Suprapubic skin (tissue), 3 donors: ENCODE measurements around the gene RRH.

Experiments
- POLR2AphosphoS5 ChIP-seq, 3 donors: sonication (generic); formaldehyde crosslinking; IDR thresholded peaks; one replicate each; pipeline ENCODE4 v1.6.1; 2017; ENCODE audit warnings: antibody characterized with exemption in 3 of 3
- TF ChIP-seq, protein P1 (sequence below), 2 donors: fragments of 200-600 bp in 1 of 2; fragments of 450-650 bp in 1 of 2; sonication (generic) in 1 of 2; IDR thresholded peaks; one replicate each; pipeline ENCODE4 v1.5.1; 2016 to 2019; ENCODE audit warnings: antibody characterized with exemption in 2 of 2, mild to moderate bottlenecking in 1 of 2, moderate library complexity in 1 of 2

- TF ChIP-seq POLR2AphosphoS5 (IDR thresholded peaks at IDR 0.05), result no peak
- TF ChIP-seq, protein P1, sequence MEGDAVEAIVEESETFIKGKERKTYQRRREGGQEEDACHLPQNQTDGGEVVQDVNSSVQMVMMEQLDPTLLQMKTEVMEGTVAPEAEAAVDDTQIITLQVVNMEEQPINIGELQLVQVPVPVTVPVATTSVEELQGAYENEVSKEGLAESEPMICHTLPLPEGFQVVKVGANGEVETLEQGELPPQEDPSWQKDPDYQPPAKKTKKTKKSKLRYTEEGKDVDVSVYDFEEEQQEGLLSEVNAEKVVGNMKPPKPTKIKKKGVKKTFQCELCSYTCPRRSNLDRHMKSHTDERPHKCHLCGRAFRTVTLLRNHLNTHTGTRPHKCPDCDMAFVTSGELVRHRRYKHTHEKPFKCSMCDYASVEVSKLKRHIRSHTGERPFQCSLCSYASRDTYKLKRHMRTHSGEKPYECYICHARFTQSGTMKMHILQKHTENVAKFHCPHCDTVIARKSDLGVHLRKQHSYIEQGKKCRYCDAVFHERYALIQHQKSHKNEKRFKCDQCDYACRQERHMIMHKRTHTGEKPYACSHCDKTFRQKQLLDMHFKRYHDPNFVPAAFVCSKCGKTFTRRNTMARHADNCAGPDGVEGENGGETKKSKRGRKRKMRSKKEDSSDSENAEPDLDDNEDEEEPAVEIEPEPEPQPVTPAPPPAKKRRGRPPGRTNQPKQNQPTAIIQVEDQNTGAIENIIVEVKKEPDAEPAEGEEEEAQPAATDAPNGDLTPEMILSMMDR (IDR thresholded peaks at IDR 0.05), result no peak
Observed at GRCh38 chr4:109820563-109820962, 7.2 kb upstream of the RRH start.
